HL-60 (cell line): ENCODE data around the gene CLDN7.

Experiments used
- DNase-seq, 2 experiments: peaks; one replicate each; pipeline ENCODE4 v3.0.0-alpha.2; 2010 to 2020; ENCODE audit warnings: low read depth in 1 of 2, low spot score in 1 of 2
- H3K27ac ChIP-seq: fragments of 250-450 bp; sonication (Bioruptor Pico); replicated peaks from 2 replicates; pipeline ENCODE4 v1.5.1; 2020; ENCODE audit warnings: mild to moderate bottlenecking, moderate library complexity
- H3K27me3 ChIP-seq: fragments of 250-450 bp; sonication (Bioruptor Pico); 2 replicates; pipeline ENCODE4 v1.5.1; 2021; ENCODE audit warnings: mild to moderate bottlenecking, moderate library complexity; ENCODE audit not compliant: insufficient read depth, poor library complexity, severe bottlenecking
- H3K4me3 ChIP-seq: replicated peaks from 2 replicates; pipeline ENCODE4 v1.5.1; 2011; ENCODE audit warnings: mild to moderate bottlenecking, control low read depth, low read length; ENCODE audit not compliant: insufficient read depth
- CTCF ChIP-seq: IDR thresholded peaks from one replicate; pipeline ENCODE4 v1.5.1; 2011; ENCODE audit warnings: low read length, control low read depth, inconsistent platforms; ENCODE audit not compliant: insufficient read depth
- GABPA ChIP-seq: IDR thresholded peaks from 2 replicates; pipeline ENCODE4 v1.6.1; 2012; ENCODE audit warnings: low read depth
- POLR2AphosphoS5 ChIP-seq: IDR thresholded peaks from 2 replicates; pipeline ENCODE4 v1.6.1; 2012; ENCODE audit warnings: low read depth
- REST ChIP-seq: IDR thresholded peaks from 2 replicates; pipeline ENCODE4 v1.6.1; 2012; ENCODE audit warnings: low read depth; ENCODE audit not compliant: insufficient replicate concordance
- SPI1 ChIP-seq: IDR thresholded peaks from 2 replicates; pipeline ENCODE4 v1.6.1; 2012; ENCODE audit warnings: low read depth, mild to moderate bottlenecking, borderline replicate concordance

Gene CLDN7

GRCh38 chr17:7280519-7281073 lies 18.3 kb upstream of the CLDN7 start:
- TF ChIP-seq SPI1 (no peak), CTCF (peak; percentile 65)
- DNase-seq = peak; percentile 50 to 67
- no peak overlapping the region for H3K27ac ChIP-seq
- peak overlapping the region; percentile 25 for H3K4me3 ChIP-seq
- H3K27me3 ChIP-seq = no peaks in the 10 kb centered on the region

- no peak for TF ChIP-seq GABPA
- no peak for TF ChIP-seq CTCF
- TF ChIP-seq POLR2AphosphoS5 = no peak
- TF ChIP-seq SPI1 = no peak
- TF ChIP-seq REST = no peak
- no peak for DNase-seq
Observed at GRCh38 chr17:7279448-7279847, 17.2 kb upstream of the CLDN7 start.

GRCh38 chr17:7266784-7267183 lies 4.5 kb upstream of the CLDN7 start:
- H3K27me3 ChIP-seq = no peaks in the 10 kb centered on the region
- TF ChIP-seq CTCF = no peak
- TF ChIP-seq REST = no peak
- no peak for TF ChIP-seq SPI1
- no peak for TF ChIP-seq GABPA
- no peak for TF ChIP-seq POLR2AphosphoS5
- no peak overlapping the region for H3K27ac ChIP-seq
- no peak for DNase-seq
- no peak overlapping the region for H3K4me3 ChIP-seq

More at GRCh38 chr17:7279448-7279847, 17.2 kb upstream of the CLDN7 start:
- H3K4me3 ChIP-seq = no peak overlapping the region
- H3K27me3 ChIP-seq = no peaks in the 10 kb centered on the region
- H3K27ac ChIP-seq = no peak overlapping the region

GRCh38 chr17:7263801-7264078 lies 1.5 kb upstream of the CLDN7 start:
- no peak for DNase-seq
- peaks cover 2% of the 10 kb centered on the region for H3K27me3 ChIP-seq
- no peak for TF ChIP-seq POLR2AphosphoS5
- no peak for TF ChIP-seq REST
- TF ChIP-seq SPI1 = no peak
- TF ChIP-seq CTCF = no peak
- no peak for TF ChIP-seq GABPA
- H3K4me3 ChIP-seq = no peak overlapping the region
- no peak overlapping the region for H3K27ac ChIP-seq
